Right forelimb (tissue), 1 donor: ENCODE measurements around the gene PSMF1.

Experiments
- DNase-seq: peaks from one replicate; pipeline ENCODE4 v3.0.0-alpha.2; 2018

PSMF1 gene

GRCh38 chr20:1165521-1165920 lies 47.1 kb downstream of the PSMF1 start:
- DNase-seq, result no peak

- no peak for DNase-seq
These were observed 47.5 kb downstream of the PSMF1 start for GRCh38 chr20:1165941-1166340.

GRCh38 chr20:1166948-1167720 lies 48.7 kb downstream of the PSMF1 start:
- DNase-seq, result no peak

GRCh38 chr20:1169224-1169623 lies 50.8 kb downstream of the PSMF1 start:
- no peak for DNase-seq

- peak; percentile 65 for DNase-seq
These were observed 53.2 kb downstream of the PSMF1 start for GRCh38 chr20:1171461-1172093.

GRCh38 chr20:1173698-1174097 lies 55.3 kb downstream of the PSMF1 start:
- DNase-seq, result no peak

- no peak for DNase-seq
These were observed 56.4 kb downstream of the PSMF1 start for GRCh38 chr20:1174787-1175186.

- DNase-seq, result no peak
These were observed 59.3 kb downstream of the PSMF1 start for GRCh38 chr20:1177680-1178079.

GRCh38 chr20:1178103-1178502 lies 59.7 kb downstream of the PSMF1 start:
- no peak for DNase-seq

GRCh38 chr20:1178623-1179022 lies 60.2 kb downstream of the PSMF1 start:
- DNase-seq, result no peak

- DNase-seq, result no peak
These were observed 62.5 kb downstream of the PSMF1 start for GRCh38 chr20:1180949-1181348.

GRCh38 chr20:1182106-1182505 lies 63.7 kb downstream of the PSMF1 start:
- DNase-seq, result no peak

GRCh38 chr20:1183153-1183552 lies 64.8 kb downstream of the PSMF1 start:
- DNase-seq, result no peak

- DNase-seq, result no peak
These were observed 65.8 kb downstream of the PSMF1 start for GRCh38 chr20:1184260-1184637.

GRCh38 chr20:1184638-1185315 lies 66.4 kb downstream of the PSMF1 start, which contains the start of gene TMEM74B:
Gene TMEM74B (minus strand): TSS chr20:1184981. CDS start chr20:1183801, 1,180 bp downstream.
- DNase-seq, result no peak

GRCh38 chr20:1185316-1185741 lies 66.9 kb downstream of the PSMF1 start:
- DNase-seq, result no peak

- DNase-seq, result no peak
These were observed 67.5 kb downstream of the PSMF1 start for GRCh38 chr20:1185790-1186334.

GRCh38 chr20:1186367-1186991 lies 68.1 kb downstream of the PSMF1 start:
- no peak for DNase-seq

- no peak for DNase-seq
These were observed 69.3 kb downstream of the PSMF1 start for GRCh38 chr20:1187605-1188171.

GRCh38 chr20:1188347-1188746 lies 69.9 kb downstream of the PSMF1 start:
- no peak for DNase-seq

GRCh38 chr20:1189827-1190226 lies 71.4 kb downstream of the PSMF1 start:
- no peak for DNase-seq

- DNase-seq, result no peak
These were observed 72.4 kb downstream of the PSMF1 start for GRCh38 chr20:1190847-1191246.

- no peak for DNase-seq
These were observed 72.9 kb downstream of the PSMF1 start for GRCh38 chr20:1191299-1191698.
